ENCODE results near the gene C14orf180.

C14orf180 gene

GRCh38 chr14:104600141-104600643 is 20.6 kb downstream of the C14orf180 start:
- FAIRE-seq (no peak), DNase-seq (ENCODE audit: insufficient read length) (no peak)
- no peak for TF ChIP-seq POLR2A (IDR thresholded peaks at IDR 0.05; ENCODE audit: low read depth, low read length)
- TF ChIP-seq TAF1 (IDR thresholded peaks at IDR 0.05; ENCODE audit: borderline replicate concordance, low read depth, low read length), result no peak
- TF ChIP-seq POLR2AphosphoS5 (IDR thresholded peaks at IDR 0.05; ENCODE audit: low read depth, low read length), result no peak

- no peak for DNase-seq (ENCODE audit: insufficient read length)
- no peak for FAIRE-seq
- TF ChIP-seq POLR2A (IDR thresholded peaks at IDR 0.05; ENCODE audit: low read depth, low read length) (no peak), POLR2AphosphoS5 (IDR thresholded peaks at IDR 0.05; ENCODE audit: low read depth, low read length) (no peak)
Measured at GRCh38 chr14:104600805-104601204, 21.2 kb downstream of the C14orf180 start.

- TF ChIP-seq POLR2A (IDR thresholded peaks at IDR 0.05; ENCODE audit: low read depth, low read length), result no peak
- no peak for TF ChIP-seq TAF1 (IDR thresholded peaks at IDR 0.05; ENCODE audit: borderline replicate concordance, low read depth, low read length)
- no peak for TF ChIP-seq POLR2AphosphoS5 (IDR thresholded peaks at IDR 0.05; ENCODE audit: low read depth, low read length)
- no peak for FAIRE-seq
- no peak for DNase-seq (ENCODE audit: insufficient read length)
Measured at GRCh38 chr14:104601786-104602185, 22.2 kb downstream of the C14orf180 start.

GRCh38 chr14:104602315-104602932 is 22.9 kb downstream of the C14orf180 start:
- no peak for DNase-seq (ENCODE audit: insufficient read length)
- no peak for TF ChIP-seq TAF1 (IDR thresholded peaks at IDR 0.05; ENCODE audit: borderline replicate concordance, low read depth, low read length)
- no peak for TF ChIP-seq POLR2AphosphoS5 (IDR thresholded peaks at IDR 0.05; ENCODE audit: low read depth, low read length)
- TF ChIP-seq POLR2A (IDR thresholded peaks at IDR 0.05; ENCODE audit: low read depth, low read length), result no peak
- FAIRE-seq, result no peak

- DNase-seq (ENCODE audit: insufficient read length) (no peak), FAIRE-seq (no peak)
- no peak for TF ChIP-seq TAF1 (IDR thresholded peaks at IDR 0.05; ENCODE audit: borderline replicate concordance, low read depth, low read length)
- TF ChIP-seq POLR2A (IDR thresholded peaks at IDR 0.05; ENCODE audit: low read depth, low read length), result no peak
- no peak for TF ChIP-seq POLR2AphosphoS5 (IDR thresholded peaks at IDR 0.05; ENCODE audit: low read depth, low read length)
Measured at GRCh38 chr14:104602933-104603325, 23.4 kb downstream of the C14orf180 start.

- TF ChIP-seq TAF1 (IDR thresholded peaks at IDR 0.05; ENCODE audit: borderline replicate concordance, low read depth, low read length) (no peak), POLR2AphosphoS5 (IDR thresholded peaks at IDR 0.05; ENCODE audit: low read depth, low read length) (no peak), POLR2A (IDR thresholded peaks at IDR 0.05; ENCODE audit: low read depth, low read length) (no peak)
- FAIRE-seq (no peak), DNase-seq (ENCODE audit: insufficient read length) (no peak)
Measured at GRCh38 chr14:104603711-104604401, 24.3 kb downstream of the C14orf180 start.

GRCh38 chr14:104604458-104605449 is 25.2 kb downstream of the C14orf180 start, which contains the start of gene TMEM179:
TSS of gene TMEM179 (minus strand) at chr14:104604772. CDS start at chr14:104604741, 31 bp downstream.
- peak; percentile 41 for DNase-seq (ENCODE audit: insufficient read length)
- TF ChIP-seq POLR2AphosphoS5 (IDR thresholded peaks at IDR 0.05; ENCODE audit: low read depth, low read length), result no peak
- TF ChIP-seq TAF1 (IDR thresholded peaks at IDR 0.05; ENCODE audit: borderline replicate concordance, low read depth, low read length), result no peak
- TF ChIP-seq POLR2A (IDR thresholded peaks at IDR 0.05; ENCODE audit: low read depth, low read length), result no peak
- no peak for FAIRE-seq

GRCh38 chr14:104609666-104610065 is 30.1 kb downstream of the C14orf180 start:
- FAIRE-seq (no peak), DNase-seq (ENCODE audit: insufficient read length) (no peak)
- TF ChIP-seq TAF1 (IDR thresholded peaks at IDR 0.05; ENCODE audit: borderline replicate concordance, low read depth, low read length), result no peak
- TF ChIP-seq POLR2A (IDR thresholded peaks at IDR 0.05; ENCODE audit: low read depth, low read length), result no peak
- TF ChIP-seq POLR2AphosphoS5 (IDR thresholded peaks at IDR 0.05; ENCODE audit: low read depth, low read length), result no peak

- DNase-seq (ENCODE audit: insufficient read length), result no peak
Measured at GRCh38 chr14:104610749-104611310, 31.3 kb downstream of the C14orf180 start.

GRCh38 chr14:104611881-104612280 is 32.3 kb downstream of the C14orf180 start:
- TF ChIP-seq POLR2AphosphoS5 (IDR thresholded peaks at IDR 0.05; ENCODE audit: low read depth, low read length) (no peak), TAF1 (IDR thresholded peaks at IDR 0.05; ENCODE audit: borderline replicate concordance, low read depth, low read length) (no peak), POLR2A (IDR thresholded peaks at IDR 0.05; ENCODE audit: low read depth, low read length) (no peak)
- no peak for DNase-seq (ENCODE audit: insufficient read length)
- FAIRE-seq, result no peak

More at GRCh38 chr14:104610749-104611310, 31.3 kb downstream of the C14orf180 start:
- FAIRE-seq, result no peak
- no peak for TF ChIP-seq TAF1 (IDR thresholded peaks at IDR 0.05; ENCODE audit: borderline replicate concordance, low read depth, low read length)
- TF ChIP-seq POLR2AphosphoS5 (IDR thresholded peaks at IDR 0.05; ENCODE audit: low read depth, low read length), result no peak
